ENCODE data around the gene TC2N. TPM values are rescaled to one million over a fixed set of nuclear protein-coding genes. Genes with fewer than 3 reads are reported as not detected.
"Not testable (repeated sequence)": the region's sequence is repeated elsewhere in the genome, so short reads cannot be mapped to it uniquely, and the experiment has no call there.

TC2N gene
- total RNA-seq, 1 experiment from 2014 or later, result 16.4 TPM

DNA sequence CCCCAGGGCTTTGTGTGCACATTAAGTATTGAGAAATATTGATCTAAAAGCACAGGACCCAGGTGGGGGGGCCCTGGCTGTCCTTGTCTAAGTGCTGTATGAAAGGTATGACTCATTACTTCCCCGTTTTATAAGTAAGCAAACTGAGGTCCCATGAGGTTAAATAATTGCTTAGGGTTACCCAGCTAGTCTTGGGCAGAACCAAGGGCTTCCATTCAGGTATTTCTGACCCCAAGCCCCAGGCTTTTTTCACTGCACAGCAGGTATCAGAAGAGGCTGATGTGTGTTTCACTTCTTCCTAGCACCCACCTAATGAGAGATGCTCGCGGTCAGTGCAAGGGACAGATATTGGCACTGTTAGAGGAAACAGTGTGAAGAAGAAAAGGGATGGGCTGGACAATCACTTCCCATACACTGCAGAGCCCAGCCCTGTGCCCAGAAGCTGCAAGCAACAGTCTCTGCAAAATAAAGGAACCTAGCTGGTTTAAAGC, 4.7 kb upstream of the TC2N start:
- Histone ChIP-seq H2BK120ac (ENCODE audit: low read depth, low read length, poor library complexity, severe bottlenecking) (no peak overlapping the region), H3K79me1 (ENCODE audit: insufficient read depth, low read depth, low read length, poor library complexity, severe bottlenecking) (no peaks in the 10 kb centered on the region), H4K20me1 (ENCODE audit: control insufficient read depth, insufficient read depth, insufficient read length) (no peaks in the 10 kb centered on the region), H4K91ac (ENCODE audit: insufficient read length, low read depth, low read length) (no peak overlapping the region), H3K18ac (ENCODE audit: insufficient read length, low read depth, low read length) (no peak overlapping the region), H2BK12ac (ENCODE audit: insufficient read length, low read depth, low read length) (no peak overlapping the region), H3K23ac (ENCODE audit: insufficient read length, low read depth, low read length) (no peak overlapping the region), H3K4me1 (ENCODE audit: insufficient read depth, low read length) (no peaks in the 10 kb centered on the region), H3K4ac (ENCODE audit: low read depth, low read length) (no peak overlapping the region), H2AFZ (ENCODE audit: low read length) (no peak overlapping the region), H2AK5ac (ENCODE audit: insufficient read length, low read length) (no peak overlapping the region), H3K27me3 (ENCODE audit: insufficient read depth, low read length) (no peaks in the 10 kb centered on the region), H3K27ac (ENCODE audit: insufficient read length, low read depth, low read length) (no peak overlapping the region), H4K8ac (replicated peaks; ENCODE audit: insufficient read length, low read depth, low read length) (no peak overlapping the region), H3T11ph (ENCODE audit: low read length) (no peak overlapping the region), H3K56ac (ENCODE audit: insufficient read length, low read depth, low read length) (no peak overlapping the region), H3K4me2 (ENCODE audit: insufficient read depth, insufficient read length, low read length) (no peak overlapping the region), H3K14ac (ENCODE audit: insufficient read depth, low read length) (no peak overlapping the region), H2BK5ac (ENCODE audit: insufficient read length, low read length) (no peak overlapping the region), H3K9me3 (ENCODE audit: control insufficient read depth, low read depth, low read length) (no peaks in the 10 kb centered on the region), H2BK20ac (ENCODE audit: low read depth, low read length, poor library complexity, severe bottlenecking) (no peak overlapping the region), H4K5ac (ENCODE audit: insufficient read length, low read depth, low read length) (no peak overlapping the region), H3K23me2 (ENCODE audit: insufficient read length, low read depth, low read length, poor library complexity, severe bottlenecking) (no peaks in the 10 kb centered on the region), H3K9ac (ENCODE audit: extremely low read depth, insufficient read length, low read length) (no peak overlapping the region), H3K79me2 (ENCODE audit: insufficient read depth, low read length) (no peaks in the 10 kb centered on the region), H2BK15ac (ENCODE audit: low read depth, low read length) (no peak overlapping the region)
- TF ChIP-seq, protein P1, sequence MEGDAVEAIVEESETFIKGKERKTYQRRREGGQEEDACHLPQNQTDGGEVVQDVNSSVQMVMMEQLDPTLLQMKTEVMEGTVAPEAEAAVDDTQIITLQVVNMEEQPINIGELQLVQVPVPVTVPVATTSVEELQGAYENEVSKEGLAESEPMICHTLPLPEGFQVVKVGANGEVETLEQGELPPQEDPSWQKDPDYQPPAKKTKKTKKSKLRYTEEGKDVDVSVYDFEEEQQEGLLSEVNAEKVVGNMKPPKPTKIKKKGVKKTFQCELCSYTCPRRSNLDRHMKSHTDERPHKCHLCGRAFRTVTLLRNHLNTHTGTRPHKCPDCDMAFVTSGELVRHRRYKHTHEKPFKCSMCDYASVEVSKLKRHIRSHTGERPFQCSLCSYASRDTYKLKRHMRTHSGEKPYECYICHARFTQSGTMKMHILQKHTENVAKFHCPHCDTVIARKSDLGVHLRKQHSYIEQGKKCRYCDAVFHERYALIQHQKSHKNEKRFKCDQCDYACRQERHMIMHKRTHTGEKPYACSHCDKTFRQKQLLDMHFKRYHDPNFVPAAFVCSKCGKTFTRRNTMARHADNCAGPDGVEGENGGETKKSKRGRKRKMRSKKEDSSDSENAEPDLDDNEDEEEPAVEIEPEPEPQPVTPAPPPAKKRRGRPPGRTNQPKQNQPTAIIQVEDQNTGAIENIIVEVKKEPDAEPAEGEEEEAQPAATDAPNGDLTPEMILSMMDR (conservative IDR thresholded peaks at IDR 0.05), result no peak
- Mint-ChIP-seq H3K27me3 (ENCODE audit: low read depth) (peaks cover 6% of the 10 kb centered on the region), H3K4me1 (peaks cover 17 to 26% of the 10 kb centered on the region in 2 experiments), H3K4me3 (no peak overlapping the region), H3K27ac (no peak overlapping the region; a peak in 1 of 7 replicates), H3K36me3 (ENCODE audit: insufficient read depth in 1 of 3, low read depth in 3 of 3) (peaks cover 0 to 4% (median 0%) of the 10 kb centered on the region in 3 experiments; a peak in 1 of 7 replicates), H3K9me3 (peaks cover 10 to 11% of the 10 kb centered on the region in 2 experiments; a peak in 4 of 5 replicates)
- DNase-seq, result no peak
- no CpG with 5 or more reads among the region's 3 CpGs for WGBS (ENCODE audit: extremely low coverage, insufficient read length, low lambda C conversion rate)

DNA sequence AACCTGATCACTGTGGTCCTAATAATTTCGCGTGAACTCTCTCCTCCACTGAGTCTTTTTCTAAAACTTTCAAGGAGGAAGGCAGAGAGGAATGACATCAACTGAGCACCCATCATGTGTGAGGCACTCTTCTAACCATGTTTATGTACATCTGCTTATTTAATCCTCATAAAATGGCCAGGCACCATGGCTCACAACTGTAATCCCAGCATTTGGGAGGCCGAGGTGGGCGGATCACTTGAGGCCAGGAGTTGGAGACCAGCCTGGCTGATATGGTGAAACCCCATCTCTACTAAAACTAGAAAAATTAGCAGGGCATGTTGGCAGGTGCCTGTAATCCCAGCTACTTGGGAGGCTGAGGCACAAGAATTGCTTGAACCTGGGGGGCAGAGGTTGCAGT, 4.1 kb upstream of the TC2N start:
- not testable (repeated sequence) for H3K4me3 Mint-ChIP-seq; H3K79me1 ChIP-seq (ENCODE audit: insufficient read depth, low read depth, low read length, poor library complexity, severe bottlenecking); H3K27me3 ChIP-seq (ENCODE audit: insufficient read depth, low read length); H2BK15ac ChIP-seq (ENCODE audit: low read depth, low read length); DNase-seq; H2AFZ ChIP-seq (ENCODE audit: low read length); H3K79me2 ChIP-seq (ENCODE audit: insufficient read depth, low read length); H3K27ac ChIP-seq (ENCODE audit: insufficient read length, low read depth, low read length); H2BK20ac ChIP-seq (ENCODE audit: low read depth, low read length, poor library complexity, severe bottlenecking); H3K9ac ChIP-seq (ENCODE audit: extremely low read depth, insufficient read length, low read length); H3K23me2 ChIP-seq (ENCODE audit: insufficient read length, low read depth, low read length, poor library complexity, severe bottlenecking); H2BK120ac ChIP-seq (ENCODE audit: low read depth, low read length, poor library complexity, severe bottlenecking); H2BK12ac ChIP-seq (ENCODE audit: insufficient read length, low read depth, low read length); H4K20me1 ChIP-seq (ENCODE audit: control insufficient read depth, insufficient read depth, insufficient read length); H3K14ac ChIP-seq (ENCODE audit: insufficient read depth, low read length); H2AK5ac ChIP-seq (ENCODE audit: insufficient read length, low read length); H2BK5ac ChIP-seq (ENCODE audit: insufficient read length, low read length); H3K36me3 Mint-ChIP-seq (ENCODE audit: insufficient read depth in 1 of 3, low read depth in 3 of 3); H3T11ph ChIP-seq (ENCODE audit: low read length); H4K5ac ChIP-seq (ENCODE audit: insufficient read length, low read depth, low read length); H3K23ac ChIP-seq (ENCODE audit: insufficient read length, low read depth, low read length); H4K91ac ChIP-seq (ENCODE audit: insufficient read length, low read depth, low read length); H3K18ac ChIP-seq (ENCODE audit: insufficient read length, low read depth, low read length); H3K4me1 ChIP-seq (ENCODE audit: insufficient read depth, low read length); H3K27ac Mint-ChIP-seq; H3K27me3 Mint-ChIP-seq (ENCODE audit: low read depth); H3K56ac ChIP-seq (ENCODE audit: insufficient read length, low read depth, low read length); H3K9me3 ChIP-seq (ENCODE audit: control insufficient read depth, low read depth, low read length); H4K8ac ChIP-seq (replicated peaks; ENCODE audit: insufficient read length, low read depth, low read length); H3K4ac ChIP-seq (ENCODE audit: low read depth, low read length); H3K4me2 ChIP-seq (ENCODE audit: insufficient read depth, insufficient read length, low read length)
- Mint-ChIP-seq H3K4me1 (peaks cover 17 to 26% of the 10 kb centered on the region in 2 experiments), H3K9me3 (peaks cover 10 to 11% of the 10 kb centered on the region in 2 experiments; a peak in 4 of 5 replicates)
- no CpG with 5 or more reads among the region's 4 CpGs for WGBS (ENCODE audit: extremely low coverage, insufficient read length, low lambda C conversion rate)
